ENCODE results near the gene NEK8.

NEK8 gene

DNA sequence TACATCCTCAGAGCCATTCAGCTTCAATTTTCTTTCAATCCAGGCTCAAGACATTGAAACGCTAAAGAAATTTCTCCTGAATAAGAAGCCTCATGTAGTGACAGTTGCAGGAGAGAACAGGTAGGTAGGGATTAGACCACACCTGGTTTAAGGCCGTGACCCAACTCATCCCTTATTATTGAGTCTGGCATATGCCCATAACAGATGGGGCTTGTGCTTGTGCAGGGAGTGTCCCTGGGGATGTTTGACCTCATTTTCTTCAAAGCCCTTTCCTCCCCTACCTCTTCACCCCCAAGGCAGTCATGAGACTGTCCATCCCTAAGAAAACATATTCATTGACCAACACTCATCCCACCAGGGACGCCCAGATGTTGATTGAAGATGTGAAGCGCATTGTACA, 42.3 kb upstream of the NEK8 start:
- TF ChIP-seq, protein P1, sequence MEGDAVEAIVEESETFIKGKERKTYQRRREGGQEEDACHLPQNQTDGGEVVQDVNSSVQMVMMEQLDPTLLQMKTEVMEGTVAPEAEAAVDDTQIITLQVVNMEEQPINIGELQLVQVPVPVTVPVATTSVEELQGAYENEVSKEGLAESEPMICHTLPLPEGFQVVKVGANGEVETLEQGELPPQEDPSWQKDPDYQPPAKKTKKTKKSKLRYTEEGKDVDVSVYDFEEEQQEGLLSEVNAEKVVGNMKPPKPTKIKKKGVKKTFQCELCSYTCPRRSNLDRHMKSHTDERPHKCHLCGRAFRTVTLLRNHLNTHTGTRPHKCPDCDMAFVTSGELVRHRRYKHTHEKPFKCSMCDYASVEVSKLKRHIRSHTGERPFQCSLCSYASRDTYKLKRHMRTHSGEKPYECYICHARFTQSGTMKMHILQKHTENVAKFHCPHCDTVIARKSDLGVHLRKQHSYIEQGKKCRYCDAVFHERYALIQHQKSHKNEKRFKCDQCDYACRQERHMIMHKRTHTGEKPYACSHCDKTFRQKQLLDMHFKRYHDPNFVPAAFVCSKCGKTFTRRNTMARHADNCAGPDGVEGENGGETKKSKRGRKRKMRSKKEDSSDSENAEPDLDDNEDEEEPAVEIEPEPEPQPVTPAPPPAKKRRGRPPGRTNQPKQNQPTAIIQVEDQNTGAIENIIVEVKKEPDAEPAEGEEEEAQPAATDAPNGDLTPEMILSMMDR (IDR thresholded peaks at IDR 0.05): no peak
- Histone ChIP-seq H3K36me3 (ENCODE audit: control insufficient read depth, insufficient read depth, low read length) (no peaks in the 10 kb centered on the region), H3K4me3 (ENCODE audit: low read depth, low read length) (no peak overlapping the region), H2AFZ (no peak overlapping the region), H3K9ac (no peak overlapping the region), H3K27ac (no peak overlapping the region), H3K27me3 (ENCODE audit: control insufficient read depth, insufficient read depth, low read length) (no peaks in the 10 kb centered on the region), H3K79me2 (peaks cover 3% of the 10 kb centered on the region), H3K9me3 (ENCODE audit: control insufficient read depth, low read length) (no peaks in the 10 kb centered on the region), H3K4me1 (no peaks in the 10 kb centered on the region), H3K4me2 (ENCODE audit: low read length) (no peak overlapping the region)

DNA sequence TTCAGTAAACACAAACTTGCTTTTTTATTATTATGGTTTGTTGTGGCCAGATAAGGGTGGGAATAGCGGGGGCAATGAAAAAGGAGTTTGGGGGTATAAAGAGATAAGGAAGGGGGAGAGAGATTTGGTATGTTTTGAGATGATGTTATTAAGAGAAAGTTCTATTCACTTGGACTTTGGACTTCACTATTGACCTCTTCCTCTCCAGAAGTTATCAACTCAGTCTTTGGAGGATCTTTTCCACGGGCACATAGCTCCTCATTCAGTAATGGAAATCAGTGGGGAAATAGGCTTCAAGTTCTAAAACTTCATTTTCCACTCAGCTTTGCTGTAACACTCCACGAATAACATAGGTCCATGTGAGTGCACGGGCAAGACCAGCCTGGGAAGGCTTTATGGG, 40.1 kb upstream of the NEK8 start:
- TF ChIP-seq, protein P1 (IDR thresholded peaks at IDR 0.05): no peak
- Histone ChIP-seq H3K9me3 (ENCODE audit: control insufficient read depth, low read length) (no peaks in the 10 kb centered on the region), H3K36me3 (ENCODE audit: control insufficient read depth, insufficient read depth, low read length) (no peaks in the 10 kb centered on the region), H3K9ac (no peak overlapping the region), H3K4me3 (ENCODE audit: low read depth, low read length) (no peak overlapping the region), H3K4me2 (ENCODE audit: low read length) (no peak overlapping the region), H3K79me2 (peaks cover 3% of the 10 kb centered on the region), H3K4me1 (no peaks in the 10 kb centered on the region), H3K27ac (no peak overlapping the region), H3K27me3 (ENCODE audit: control insufficient read depth, insufficient read depth, low read length) (no peaks in the 10 kb centered on the region), H2AFZ (no peak overlapping the region)

- H3K27ac ChIP-seq: no peak overlapping the region
- peaks cover 3% of the 10 kb centered on the region for H3K79me2 ChIP-seq
- H3K4me3 ChIP-seq (ENCODE audit: low read depth, low read length): no peak overlapping the region
- no peaks in the 10 kb centered on the region for H3K4me1 ChIP-seq
- TF ChIP-seq, protein P1 (IDR thresholded peaks at IDR 0.05): no peak
- no peak overlapping the region for H3K9ac ChIP-seq
- H3K36me3 ChIP-seq (ENCODE audit: control insufficient read depth, insufficient read depth, low read length): no peaks in the 10 kb centered on the region
- H3K27me3 ChIP-seq (ENCODE audit: control insufficient read depth, insufficient read depth, low read length): no peaks in the 10 kb centered on the region
- H2AFZ ChIP-seq: no peak overlapping the region
- H3K4me2 ChIP-seq (ENCODE audit: low read length): no peak overlapping the region
- H3K9me3 ChIP-seq (ENCODE audit: control insufficient read depth, low read length): no peaks in the 10 kb centered on the region
Measured at GRCh38 chr17:28689011-28689410, 39.6 kb upstream of the NEK8 start.

DNA sequence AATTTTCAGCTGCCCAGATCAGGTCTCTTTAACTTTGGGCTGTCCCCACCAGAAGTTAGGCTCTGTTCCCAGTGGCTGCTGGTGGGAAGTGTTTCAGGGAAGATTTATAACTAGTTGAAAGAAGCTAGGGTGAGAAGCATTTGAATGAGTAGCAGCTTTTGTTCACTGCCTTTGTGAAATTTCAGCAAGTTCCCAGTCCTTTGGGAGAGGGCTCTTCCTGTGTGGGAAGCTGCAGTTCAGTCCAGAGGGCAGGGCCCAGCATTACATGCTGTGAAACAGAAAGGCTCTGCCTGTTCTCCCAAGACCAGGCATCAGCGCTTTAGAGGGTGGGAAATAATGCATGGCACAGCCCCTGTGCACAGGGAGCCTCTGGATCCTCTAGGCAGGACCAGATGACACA, 34.7 kb upstream of the NEK8 start:
- TF ChIP-seq, protein P1 (IDR thresholded peaks at IDR 0.05): no peak
- H3K79me2 ChIP-seq: peaks cover 3% of the 10 kb centered on the region
- no peaks in the 10 kb centered on the region for H3K9me3 ChIP-seq (ENCODE audit: control insufficient read depth, low read length)
- no peaks in the 10 kb centered on the region for H3K27me3 ChIP-seq (ENCODE audit: control insufficient read depth, insufficient read depth, low read length)
- no peak overlapping the region for H3K4me3 ChIP-seq (ENCODE audit: low read depth, low read length)
- no peak overlapping the region for H3K4me2 ChIP-seq (ENCODE audit: low read length)
- H3K27ac ChIP-seq: no peak overlapping the region
- H3K36me3 ChIP-seq (ENCODE audit: control insufficient read depth, insufficient read depth, low read length): no peaks in the 10 kb centered on the region
- no peak overlapping the region for H2AFZ ChIP-seq
- H3K9ac ChIP-seq: no peak overlapping the region
- no peaks in the 10 kb centered on the region for H3K4me1 ChIP-seq

- TF ChIP-seq, protein P1 (IDR thresholded peaks at IDR 0.05): no peak
- no peak overlapping the region for H3K27ac ChIP-seq
- no peaks in the 10 kb centered on the region for H3K9me3 ChIP-seq (ENCODE audit: control insufficient read depth, low read length)
- no peaks in the 10 kb centered on the region for H3K27me3 ChIP-seq (ENCODE audit: control insufficient read depth, insufficient read depth, low read length)
- H3K9ac ChIP-seq: no peak overlapping the region
- H3K4me1 ChIP-seq: no peaks in the 10 kb centered on the region
- H2AFZ ChIP-seq: no peak overlapping the region
- H3K4me2 ChIP-seq (ENCODE audit: low read length): no peak overlapping the region
- H3K4me3 ChIP-seq (ENCODE audit: low read depth, low read length): no peak overlapping the region
- no peaks in the 10 kb centered on the region for H3K36me3 ChIP-seq (ENCODE audit: control insufficient read depth, insufficient read depth, low read length)
- no peaks in the 10 kb centered on the region for H3K79me2 ChIP-seq
Measured at GRCh38 chr17:28698253-28698941, 30.2 kb upstream of the NEK8 start.

Measured in parathyroid adenoma (tissue), 2 donors.